ENCODE data around the gene HAP1. TPM values are rescaled to one million over a fixed set of nuclear protein-coding genes. Genes with fewer than 3 reads are reported as not detected.
A peak's percentile ranks its signal among the peaks of the same experiment; 100 is the strongest.

Gene HAP1
- under 1 TPM in 1 of 4 donors, not detected in 3; 0.22 TPM for total RNA-seq

GRCh38 chr17:41734139-41734948, at the start of gene HAP1:
TSS of gene HAP1 (minus strand) at chr17:41734643. CDS start at chr17:41734634, 9 bp downstream.
- ATAC-seq: no peak
- no peaks in the 10 kb centered on the region for H3K9me3 ChIP-seq
- TF ChIP-seq CTCF (IDR thresholded peaks at IDR 0.05 in 4 of 5, conservative IDR thresholded peaks at IDR 0.05 in 1 of 5) (no peak), POLR2A (IDR thresholded peaks at IDR 0.05) (peak; percentile 10 to 25)
- in situ Hi-C loops (cut with MboI; ENCODE audit: low sequenced_read_pairs in 4 of 4) (no loop called here), intact Hi-C loops (cut with DNase I; ENCODE audit: low total_unique reads) (no loop called here)
- peaks cover 16 to 21% of the 10 kb centered on the region in 2 donors for H3K4me1 ChIP-seq
- H3K36me3 ChIP-seq: no peaks in the 10 kb centered on the region
- peak within 1 kb of the TSS; percentile 35 to 52 (median 41) for H3K4me3 ChIP-seq
- no peak within 1 kb of the TSS for H3K27ac ChIP-seq
- no peak for DNase-seq
- H3K27me3 ChIP-seq: peaks cover 54 to 60% (median 57%) of the 10 kb centered on the region in 3 donors

GRCh38 chr17:41782142-41782541, 47.7 kb upstream of the HAP1 start:
- Histone ChIP-seq H3K4me3 (peak overlapping the region in 2 of 4 donors; percentile 0 to 23), H3K27ac (peak overlapping the region; percentile 81 to 95 (median 92))
- in situ Hi-C loops (cut with MboI; ENCODE audit: low sequenced_read_pairs in 4 of 4): no loop called here

GRCh38 chr17:41781404-41782110, 47.1 kb upstream of the HAP1 start:
- ATAC-seq (peak in 1 of 2 donors; percentile 32), DNase-seq (peak; percentile 70 to 72)
- TF ChIP-seq CTCF (IDR thresholded peaks at IDR 0.05 in 4 of 5, conservative IDR thresholded peaks at IDR 0.05 in 1 of 5): no peak
- TF ChIP-seq POLR2A (IDR thresholded peaks at IDR 0.05): no peak
- in situ Hi-C loops (cut with MboI; ENCODE audit: low sequenced_read_pairs in 4 of 4): no loop called here
- H3K4me3 ChIP-seq: peak overlapping the region in 2 of 4 donors; percentile 0 to 23
- H3K27me3 ChIP-seq: no peaks in the 10 kb centered on the region
- H3K36me3 ChIP-seq: no peaks in the 10 kb centered on the region
- H3K4me1 ChIP-seq: peaks cover 90 to 92% of the 10 kb centered on the region in 2 donors
- no peaks in the 10 kb centered on the region for H3K9me3 ChIP-seq
- H3K27ac ChIP-seq: peak overlapping the region; percentile 81 to 95 (median 92)
- intact Hi-C loops (cut with DNase I; ENCODE audit: low total_unique reads): no loop called here

More at GRCh38 chr17:41782142-41782541, 47.7 kb upstream of the HAP1 start:
- ATAC-seq (peak; percentile 51 to 52), DNase-seq (peak; percentile 88 to 89)
- Histone ChIP-seq H3K4me1 (peaks cover 84 to 86% of the 10 kb centered on the region in 2 donors), H3K27me3 (no peaks in the 10 kb centered on the region), H3K36me3 (no peaks in the 10 kb centered on the region), H3K9me3 (no peaks in the 10 kb centered on the region)
- TF ChIP-seq CTCF (IDR thresholded peaks at IDR 0.05 in 4 of 5, conservative IDR thresholded peaks at IDR 0.05 in 1 of 5): no peak
- peak; percentile 43 to 57 for TF ChIP-seq POLR2A (IDR thresholded peaks at IDR 0.05)
- intact Hi-C loops (cut with DNase I; ENCODE audit: low total_unique reads): no loop called here

GRCh38 chr17:41779954-41780353, 45.5 kb upstream of the HAP1 start:
- Histone ChIP-seq H3K27me3 (no peaks in the 10 kb centered on the region), H3K27ac (peak overlapping the region; percentile 81 to 95 (median 92)), H3K36me3 (no peaks in the 10 kb centered on the region), H3K9me3 (no peaks in the 10 kb centered on the region), H3K4me1 (peaks cover 97 to 100% of the 10 kb centered on the region in 2 donors), H3K4me3 (no peak overlapping the region)
- intact Hi-C loops (cut with DNase I; ENCODE audit: low total_unique reads): no loop called here
- TF ChIP-seq POLR2A (IDR thresholded peaks at IDR 0.05): no peak
- no peak for TF ChIP-seq CTCF (IDR thresholded peaks at IDR 0.05 in 4 of 5, conservative IDR thresholded peaks at IDR 0.05 in 1 of 5)
- ATAC-seq (no peak), DNase-seq (no peak)
- in situ Hi-C loops (cut with MboI; ENCODE audit: low sequenced_read_pairs in 4 of 4): no loop called here
